OCI-LY1 (cell line): Measurements from ENCODE around the gene NDUFA11.

ENCODE experiments used
- H2AFZ ChIP-seq: fragments of 200-600 bp; sonication (generic), shearing (Covaris generic); 2 replicates; pipeline ENCODE4 v1.6.0; 2014; ENCODE audit warnings: antibody characterized with exemption, mild to moderate bottlenecking, low read length
- H3F3A ChIP-seq: fragments of 200-600 bp; sonication (generic), shearing (Covaris generic); 2 replicates; pipeline ENCODE4 v1.6.0; 2014; ENCODE audit warnings: mild to moderate bottlenecking, antibody characterized with exemption, low read length, moderate library complexity; ENCODE audit not compliant: insufficient read depth
- H3K27ac ChIP-seq: fragments of 200-600 bp; sonication (generic); 2 replicates; pipeline ENCODE4 v1.5.1; 2014; ENCODE audit warnings: low read length, mixed run types, mild to moderate bottlenecking, low read depth; ENCODE audit not compliant: poor library complexity, severe bottlenecking
- H3K27me3 ChIP-seq: fragments of 200-600 bp; sonication (generic); 2 replicates; pipeline ENCODE4 v1.6.0; 2014; ENCODE audit warnings: antibody characterized with exemption, mild to moderate bottlenecking, low read length, moderate library complexity; ENCODE audit not compliant: insufficient read depth
- H3K36me3 ChIP-seq: fragments of 200-600 bp; sonication (generic); 2 replicates; pipeline ENCODE4 v1.6.1; 2014; ENCODE audit warnings: mild to moderate bottlenecking, antibody characterized with exemption, low read length, moderate library complexity, mixed read lengths; ENCODE audit not compliant: insufficient read depth
- H3K4me1 ChIP-seq: fragments of 200-600 bp; sonication (generic); 2 replicates; pipeline ENCODE4 v1.5.1; 2014; ENCODE audit warnings: mild to moderate bottlenecking, low read length, moderate library complexity; ENCODE audit not compliant: insufficient read depth, severe bottlenecking
- H3K4me2 ChIP-seq: fragments of 200-600 bp; sonication (generic), shearing (Covaris generic); 2 replicates; pipeline ENCODE4 v1.6.1; 2014; ENCODE audit warnings: low read length
- H3K4me3 ChIP-seq: fragments of 200-600 bp; sonication (generic); 2 replicates; pipeline ENCODE4 v1.5.1; 2014; ENCODE audit warnings: low read length, low read depth, mild to moderate bottlenecking, mixed read lengths; ENCODE audit not compliant: poor library complexity, severe bottlenecking
- H3K79me2 ChIP-seq: fragments of 200-600 bp; shearing (Covaris generic); 2 replicates; pipeline ENCODE4 v1.6.1; 2016; ENCODE audit warnings: mixed run types, low read length, mixed read lengths; ENCODE audit not compliant: insufficient read depth
- H3K9ac ChIP-seq: fragments of 200-600 bp; sonication (generic), shearing (Covaris generic); 2 replicates; pipeline ENCODE4 v1.6.1; 2014; ENCODE audit warnings: mild to moderate bottlenecking, low read length, mixed read lengths
- H3K9me2 ChIP-seq: fragments of 200-600 bp; sonication (generic), shearing (Covaris generic); 2 replicates; pipeline ENCODE4 v1.6.1; 2014; ENCODE audit warnings: low read depth, mild to moderate bottlenecking, low read length, mixed read lengths
- H3K9me3 ChIP-seq: fragments of 200-600 bp; shearing (Covaris generic); 2 replicates; pipeline ENCODE4 v1.6.1; 2014; ENCODE audit warnings: low read length, mixed read lengths
- H4K20me1 ChIP-seq: fragments of 200-600 bp; sonication (generic), shearing (Covaris generic); 2 replicates; pipeline ENCODE4 v1.6.0; 2016; ENCODE audit warnings: mild to moderate bottlenecking, low read length; ENCODE audit not compliant: insufficient read depth
- CTCF ChIP-seq: fragments of 200-600 bp; sonication (generic), shearing (Covaris generic); IDR thresholded peaks from 2 replicates; pipeline ENCODE4 v1.5.1; 2017; ENCODE audit warnings: mild to moderate bottlenecking, antibody characterized with exemption, low read length, moderate library complexity, mixed read lengths
- EZH2 ChIP-seq: fragments of 200-600 bp; sonication (generic), shearing (Covaris generic); IDR thresholded peaks from 2 replicates; pipeline ENCODE4 v1.8.0; 2017; ENCODE audit warnings: borderline replicate concordance, mixed run types, mild to moderate bottlenecking, antibody characterized with exemption, low read length, moderate library complexity, mixed read lengths

The NDUFA11 gene

GRCh38 chr19:5865772-5866171 is 37.8 kb downstream of the NDUFA11 start:
- Histone ChIP-seq H2AFZ (no peak overlapping the region), H3K9ac (no peak overlapping the region)

GRCh38 chr19:5864725-5865486 is 38.7 kb downstream of the NDUFA11 start:
- TF ChIP-seq EZH2, result no peak
- no peak for TF ChIP-seq CTCF

More at GRCh38 chr19:5865772-5866171, 37.8 kb downstream of the NDUFA11 start:
- Histone ChIP-seq H3K9me3 (no peaks in the 10 kb centered on the region), H3K27ac (no peak overlapping the region), H3K4me2 (no peak overlapping the region), H3K79me2 (no peaks in the 10 kb centered on the region), H3K4me3 (no peak overlapping the region), H3K36me3 (no peaks in the 10 kb centered on the region), H4K20me1 (no peaks in the 10 kb centered on the region), H3K4me1 (no peaks in the 10 kb centered on the region), H3F3A (no peaks in the 10 kb centered on the region), H3K9me2 (no peaks in the 10 kb centered on the region), H3K27me3 (0 out of 2 replicates have a peak, but pooled peaks cover 7% of the 10 kb centered on the region)
- TF ChIP-seq EZH2 (no peak), CTCF (no peak)

GRCh38 chr19:5864013-5864720 is 39.4 kb downstream of the NDUFA11 start:
- H3K9ac ChIP-seq, result no peak overlapping the region
- peaks cover 7% of the 10 kb centered on the region; the same call in 1 of the 2 replicates for H3K27me3 ChIP-seq
- TF ChIP-seq EZH2 (no peak), CTCF (no peak)

More at GRCh38 chr19:5864725-5865486, 38.7 kb downstream of the NDUFA11 start:
- Histone ChIP-seq H3K79me2 (no peaks in the 10 kb centered on the region), H3K9me3 (no peaks in the 10 kb centered on the region), H3K9ac (no peak overlapping the region), H3K27ac (no peak overlapping the region), H3K9me2 (no peaks in the 10 kb centered on the region), H3K4me3 (no peak overlapping the region), H2AFZ (no peak overlapping the region), H3K4me2 (no peak overlapping the region), H3K36me3 (no peaks in the 10 kb centered on the region), H3K27me3 (peaks cover 7% of the 10 kb centered on the region; the same call in 1 of the 2 replicates), H3K4me1 (no peaks in the 10 kb centered on the region), H4K20me1 (no peaks in the 10 kb centered on the region), H3F3A (no peaks in the 10 kb centered on the region)

More at GRCh38 chr19:5864013-5864720, 39.4 kb downstream of the NDUFA11 start:
- Histone ChIP-seq H3K79me2 (no peaks in the 10 kb centered on the region), H2AFZ (no peak overlapping the region), H3K4me3 (no peak overlapping the region), H3K9me3 (no peaks in the 10 kb centered on the region), H3K36me3 (no peaks in the 10 kb centered on the region), H3K4me1 (no peaks in the 10 kb centered on the region), H3K9me2 (no peaks in the 10 kb centered on the region), H3K4me2 (no peak overlapping the region), H3F3A (no peaks in the 10 kb centered on the region), H4K20me1 (no peaks in the 10 kb centered on the region), H3K27ac (no peak overlapping the region)
